WTC11 (cell line): ENCODE results near the gene OR4D1. TPM values are rescaled to one million over a fixed set of nuclear protein-coding genes. Genes with fewer than 3 reads are reported as not detected.
A peak's percentile ranks its signal among the peaks of the same experiment; 100 is the strongest.

Experiments used
- ATAC-seq: fragments of 200-7000 bp; cut with Tn5 transposase; 2 replicates; pipeline ENCODE4 v1.10.0; 2021; ENCODE audit warnings: mild to moderate bottlenecking, moderate library complexity
- CTCF ChIA-PET: fragments of 300-600 bp; sonication (Branson Sonifier 250); formaldehyde crosslinking; loops from one replicate; lab custom pipeline; 2021; ENCODE audit warnings: antibody characterized with exemption; lab: Charles Lee
- POLR2A ChIA-PET: fragments of 350-600 bp; sonication (Branson Sonifier 250); formaldehyde crosslinking; loops from one replicate; lab custom pipeline; 2021; ENCODE audit warnings: antibody characterized with exemption; lab: Charles Lee
- DNase-seq: peaks from one replicate; pipeline ENCODE4 v3.0.0; 2021; ENCODE audit warnings: low spot score
- H3K27ac Mint-ChIP-seq: 2 replicates; pipeline ENCODE4 v1.8.0; 2021; ENCODE audit warnings: mixed read lengths
- H3K27me3 Mint-ChIP-seq: 2 replicates; pipeline ENCODE4 v1.8.0; 2021; ENCODE audit warnings: low read depth, mild to moderate bottlenecking, moderate library complexity, mixed read lengths
- H3K36me3 Mint-ChIP-seq: 2 replicates; pipeline ENCODE4 v1.8.0; 2021; ENCODE audit warnings: mixed read lengths
- H3K4me1 Mint-ChIP-seq: 2 replicates; pipeline ENCODE4 v1.8.0; 2022; ENCODE audit warnings: mixed read lengths
- H3K4me3 Mint-ChIP-seq: 2 replicates; pipeline ENCODE4 v1.8.0; 2021; ENCODE audit warnings: mild to moderate bottlenecking, moderate library complexity, mixed read lengths
- H3K9me3 Mint-ChIP-seq: 2 replicates; pipeline ENCODE4 v1.8.0; 2021; ENCODE audit warnings: mixed read lengths
- CDX4 ChIP-seq: fragments of 250-450 bp; sonication (Bioruptor Pico); IDR thresholded peaks from 2 replicates; pipeline ENCODE4 v1.9.0; 2021; ENCODE audit warnings: moderate library complexity, mild to moderate bottlenecking, inconsistent platforms, borderline replicate concordance
- CREM ChIP-seq: sonication (generic); formaldehyde crosslinking; IDR thresholded peaks from 2 replicates; pipeline ENCODE4 v1.8.1; 2022; ENCODE audit warnings: mild to moderate bottlenecking, missing genetic modification reagents, moderate library complexity
- E2F1 ChIP-seq: sonication (generic); formaldehyde crosslinking; IDR thresholded peaks from 2 replicates; pipeline ENCODE4 v1.8.0; 2022; ENCODE audit warnings: mild to moderate bottlenecking, missing genetic modification reagents
- E2F5 ChIP-seq: sonication (generic); formaldehyde crosslinking; IDR thresholded peaks from 2 replicates; pipeline ENCODE4 v1.8.1; 2022; ENCODE audit warnings: mild to moderate bottlenecking, moderate library complexity, missing genetic modification reagents
- ELF4 ChIP-seq: sonication (generic); formaldehyde crosslinking; IDR thresholded peaks from 2 replicates; pipeline ENCODE4 v1.8.1; 2022; ENCODE audit warnings: low read depth, mild to moderate bottlenecking, moderate library complexity, missing genetic modification reagents
- FOXP1 ChIP-seq: sonication (generic); formaldehyde crosslinking; IDR thresholded peaks from 2 replicates; pipeline ENCODE4 v1.8.0; 2022; ENCODE audit warnings: missing genetic modification reagents, mild to moderate bottlenecking, moderate library complexity, borderline replicate concordance
- HMGA2 ChIP-seq: fragments of 250-450 bp; sonication (Bioruptor Pico); IDR thresholded peaks from 2 replicates; pipeline ENCODE4 v1.4.0; 2021; ENCODE audit warnings: mild to moderate bottlenecking, moderate library complexity
- JUN ChIP-seq: sonication (generic); formaldehyde crosslinking; IDR thresholded peaks from 2 replicates; pipeline ENCODE4 v1.8.0; 2023; ENCODE audit warnings: mild to moderate bottlenecking, missing genetic modification reagents
- NFYB ChIP-seq: sonication (generic); formaldehyde crosslinking; conservative IDR thresholded peaks from 2 replicates; pipeline ENCODE4 v1.8.0; 2022; ENCODE audit warnings: low read depth, missing genetic modification reagents
- NR1H2 ChIP-seq: sonication (generic); formaldehyde crosslinking; IDR thresholded peaks from 2 replicates; pipeline ENCODE4 v1.9.0; 2021; ENCODE audit warnings: mild to moderate bottlenecking, moderate library complexity, missing genetic modification reagents
- NR3C1 ChIP-seq: sonication (generic); formaldehyde crosslinking; conservative IDR thresholded peaks from 2 replicates; pipeline ENCODE4 v1.8.1; 2023; ENCODE audit warnings: low read depth, mild to moderate bottlenecking, missing genetic modification reagents
- SMAD3 ChIP-seq: sonication (generic); formaldehyde crosslinking; IDR thresholded peaks from 2 replicates; pipeline ENCODE4 v1.8.0; 2022; ENCODE audit warnings: missing genetic modification reagents, mild to moderate bottlenecking, borderline replicate concordance
- TEAD1 ChIP-seq: sonication (generic); formaldehyde crosslinking; IDR thresholded peaks from 2 replicates; pipeline ENCODE4 v1.8.0; 2022; ENCODE audit warnings: mild to moderate bottlenecking, missing genetic modification reagents
- USF1 ChIP-seq: sonication (generic); formaldehyde crosslinking; IDR thresholded peaks from 2 replicates; pipeline ENCODE4 v1.8.0; 2022; ENCODE audit warnings: mild to moderate bottlenecking, missing genetic modification reagents
- ZBTB43 ChIP-seq: sonication (generic); formaldehyde crosslinking; IDR thresholded peaks from 2 replicates; pipeline ENCODE4 v1.8.1; 2023; ENCODE audit warnings: mild to moderate bottlenecking, missing genetic modification reagents
- ZNF121 ChIP-seq: sonication (generic); formaldehyde crosslinking; IDR thresholded peaks from 2 replicates; pipeline ENCODE4 v1.8.0; 2023; ENCODE audit warnings: missing genetic modification reagents
- ZNF263 ChIP-seq: sonication (generic); formaldehyde crosslinking; IDR thresholded peaks from 2 replicates; pipeline ENCODE4 v1.8.1; 2022; ENCODE audit warnings: low read depth, mild to moderate bottlenecking, moderate library complexity, missing genetic modification reagents
- ZNF416 ChIP-seq: fragments of 250-450 bp; sonication (Bioruptor Pico); IDR thresholded peaks from 2 replicates; pipeline ENCODE4 v1.9.0; 2021; ENCODE audit warnings: mild to moderate bottlenecking, inconsistent platforms
- ZNF532 ChIP-seq: fragments of 250-450 bp; sonication (Bioruptor Pico); IDR thresholded peaks from 2 replicates; pipeline ENCODE4 v1.9.0; 2021; ENCODE audit warnings: mild to moderate bottlenecking, borderline replicate concordance
- ZNF671 ChIP-seq: fragments of 250-450 bp; sonication (Bioruptor Pico); IDR thresholded peaks from 2 replicates; pipeline ENCODE4 v1.8.0; 2021; ENCODE audit warnings: mild to moderate bottlenecking
- ZSCAN18 ChIP-seq: fragments of 250-450 bp; sonication (Bioruptor Pico); IDR thresholded peaks from 2 replicates; pipeline ENCODE4 v2.1.2; 2022; ENCODE audit warnings: mild to moderate bottlenecking, moderate library complexity
- total RNA-seq: library from RNA; stranded (reverse); gene quantifications from 3 replicates; pipeline ENCODE4 v1.2.3, GENCODE V29; 2021
- TF ChIP-seq, protein P1 (sequence below): sonication (generic); formaldehyde crosslinking; IDR thresholded peaks from 2 replicates; pipeline ENCODE4 v1.8.1; 2023; ENCODE audit warnings: mild to moderate bottlenecking, missing genetic modification reagents

The OR4D1 gene
- total RNA-seq, 1 experiment from 2014 or later, result 0.17 TPM

DNA sequence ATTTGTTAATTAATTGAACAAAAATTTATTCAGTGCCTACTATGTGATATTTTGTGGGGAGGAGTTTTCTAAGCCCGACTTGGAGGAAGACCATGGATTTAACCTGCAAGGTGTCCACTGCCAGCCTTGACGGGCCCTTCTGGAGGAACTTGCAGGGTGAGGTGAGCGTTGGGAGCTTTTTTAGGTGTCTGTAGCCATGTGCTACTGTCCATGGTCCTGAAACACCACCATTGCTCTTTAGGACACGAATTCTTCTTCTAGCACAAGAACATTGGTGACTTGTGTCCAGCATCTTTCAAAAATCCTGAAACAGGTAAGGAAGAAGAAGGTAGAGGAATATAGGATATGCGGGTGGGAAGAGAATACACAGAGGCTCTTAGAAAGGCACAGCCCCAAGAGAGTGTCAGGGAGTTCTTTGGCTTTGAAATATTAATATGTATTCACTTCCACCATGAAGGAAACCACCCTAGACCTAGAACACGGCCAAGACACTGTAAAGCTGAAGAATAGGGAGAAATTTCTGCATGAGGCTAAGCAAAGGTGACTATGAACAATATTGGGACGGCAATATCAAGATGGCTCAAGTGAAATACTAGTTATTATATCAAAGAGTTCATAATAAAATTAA, 27.9 kb upstream of the OR4D1 start (continued):
- no peak for TF ChIP-seq FOXP1
- TF ChIP-seq NFYB (CRISPR knock-in tag), result 0 out of 2 replicates have a peak, but pooled peaks have one; percentile 7
- no peak for TF ChIP-seq ZNF671 (CRISPR knock-in tag)
- TF ChIP-seq JUN (CRISPR knock-in tag), result peak; percentile 31; the same call in 1 of the 2 replicates
- no peak for TF ChIP-seq ELF4
- TF ChIP-seq E2F1 (CRISPR knock-in tag), result 0 out of 2 replicates have a peak, but pooled peaks have one; percentile 63
- TF ChIP-seq NR1H2 (CRISPR knock-in tag), result no peak
- 0 out of 2 replicates have a peak, but pooled peaks have one; percentile 58 for TF ChIP-seq CREM (CRISPR knock-in tag)
- TF ChIP-seq USF1 (CRISPR knock-in tag), result peak; percentile 46; the same call in 1 of the 2 replicates
- TF ChIP-seq ZNF416 (CRISPR knock-in tag), result no peak
- peak; percentile 54; the same call in 1 of the 2 replicates for TF ChIP-seq ZBTB43 (CRISPR knock-in tag)
- no peak for TF ChIP-seq ZSCAN18

GRCh38 chr17:58121925-58122324, 26.3 kb upstream of the OR4D1 start:
- H3K27me3 Mint-ChIP-seq, result peaks cover 13% of the 10 kb centered on the region; the same call in 1 of the 2 replicates
- no peaks in the 10 kb centered on the region for H3K36me3 Mint-ChIP-seq
- DNase-seq (peak; percentile 23), ATAC-seq (peak; percentile 69; the same call in 1 of the 2 replicates)
- POLR2A ChIA-PET, result interaction anchor here (0.6 kb wide), 1 partner anchor 812 kb away, joined by 4 read pairs; no protein-coding TSS in a partner anchor
- H3K4me1 Mint-ChIP-seq, result no peaks in the 10 kb centered on the region
- CTCF ChIA-PET, result interaction anchor here (0.6 to 2.9 kb wide), 11 partner anchors 9 to 247 kb away, joined by 3 to 19 read pairs (median 4); no protein-coding TSS in a partner anchor
- no peak overlapping the region for H3K27ac Mint-ChIP-seq
- H3K9me3 Mint-ChIP-seq, result no peaks in the 10 kb centered on the region
- no peak overlapping the region for H3K4me3 Mint-ChIP-seq
- no peak for TF ChIP-seq ZNF263 (CRISPR knock-in tag)
- TF ChIP-seq TEAD1 (CRISPR knock-in tag), result no peak
- no peak for TF ChIP-seq ZNF532 (CRISPR knock-in tag)
- TF ChIP-seq, protein P1, sequence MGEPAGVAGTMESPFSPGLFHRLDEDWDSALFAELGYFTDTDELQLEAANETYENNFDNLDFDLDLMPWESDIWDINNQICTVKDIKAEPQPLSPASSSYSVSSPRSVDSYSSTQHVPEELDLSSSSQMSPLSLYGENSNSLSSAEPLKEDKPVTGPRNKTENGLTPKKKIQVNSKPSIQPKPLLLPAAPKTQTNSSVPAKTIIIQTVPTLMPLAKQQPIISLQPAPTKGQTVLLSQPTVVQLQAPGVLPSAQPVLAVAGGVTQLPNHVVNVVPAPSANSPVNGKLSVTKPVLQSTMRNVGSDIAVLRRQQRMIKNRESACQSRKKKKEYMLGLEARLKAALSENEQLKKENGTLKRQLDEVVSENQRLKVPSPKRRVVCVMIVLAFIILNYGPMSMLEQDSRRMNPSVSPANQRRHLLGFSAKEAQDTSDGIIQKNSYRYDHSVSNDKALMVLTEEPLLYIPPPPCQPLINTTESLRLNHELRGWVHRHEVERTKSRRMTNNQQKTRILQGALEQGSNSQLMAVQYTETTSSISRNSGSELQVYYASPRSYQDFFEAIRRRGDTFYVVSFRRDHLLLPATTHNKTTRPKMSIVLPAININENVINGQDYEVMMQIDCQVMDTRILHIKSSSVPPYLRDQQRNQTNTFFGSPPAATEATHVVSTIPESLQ (CRISPR knock-in tag), result no peak
- no peak for TF ChIP-seq HMGA2 (CRISPR knock-in tag)
- no peak for TF ChIP-seq NR3C1
- no peak for TF ChIP-seq CREM (CRISPR knock-in tag)
- TF ChIP-seq E2F5, result no peak
- TF ChIP-seq CDX4 (CRISPR knock-in tag), result no peak
- TF ChIP-seq ZNF121 (CRISPR knock-in tag), result no peak
- TF ChIP-seq SMAD3, result no peak
- no peak for TF ChIP-seq E2F1 (CRISPR knock-in tag)
